OCI-LY1 (cell line): ENCODE results near the gene CCDC83.

ENCODE experiments used
- CTCF ChIP-seq: fragments of 200-600 bp; sonication (generic), shearing (Covaris generic); IDR thresholded peaks from 2 replicates; pipeline ENCODE4 v1.5.1; 2017; ENCODE audit warnings: mild to moderate bottlenecking, antibody characterized with exemption, low read length, moderate library complexity, mixed read lengths
- EZH2 ChIP-seq: fragments of 200-600 bp; sonication (generic), shearing (Covaris generic); IDR thresholded peaks from 2 replicates; pipeline ENCODE4 v1.8.0; 2017; ENCODE audit warnings: borderline replicate concordance, mixed run types, mild to moderate bottlenecking, antibody characterized with exemption, low read length, moderate library complexity, mixed read lengths

- TF ChIP-seq CTCF: no peak
- no peak for TF ChIP-seq EZH2
Measured at GRCh38 chr11:85961930-85962363, 106.8 kb downstream of the CCDC83 start.
